Measurements from ENCODE around the gene PIP5K1C.

DNA sequence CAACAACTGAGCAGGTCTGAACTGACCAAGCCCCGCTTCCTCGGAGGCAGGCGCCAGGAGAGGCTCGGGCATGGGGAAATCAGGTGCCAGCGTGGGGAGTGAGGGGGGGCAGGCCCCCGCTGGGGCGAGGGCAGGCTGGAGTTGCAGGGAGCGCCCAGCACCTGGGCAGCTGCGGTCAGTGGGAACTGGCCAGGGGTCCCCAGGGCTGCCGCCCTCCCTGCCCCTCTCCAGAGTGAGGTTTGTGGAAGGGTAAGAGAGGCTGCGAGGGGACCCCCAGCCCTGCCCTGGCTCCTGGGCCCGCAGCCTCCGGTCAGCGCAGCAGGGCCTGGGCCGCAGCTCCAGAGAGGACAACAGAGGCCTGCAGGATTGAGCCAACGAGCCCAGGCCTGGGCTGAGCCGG, 32.5 kb downstream of the PIP5K1C start:
- TF ChIP-seq CTCF (IDR thresholded peaks at IDR 0.05; ENCODE audit: borderline replicate concordance, extremely low read depth, low read length, poor library complexity, severe bottlenecking) (no peak), EZH2 (IDR thresholded peaks at IDR 0.05; ENCODE audit: borderline replicate concordance, low read depth, low read length, severe bottlenecking) (no peak)
